Measurements from ENCODE around the gene CDC42EP4.

Gene CDC42EP4

GRCh38 chr17:73304971-73305812 lies 6.6 kb downstream of the CDC42EP4 start:
- Histone ChIP-seq H4K20me1 (ENCODE audit: control insufficient read depth, insufficient read depth, low read depth, low read length) (no peaks in the 10 kb centered on the region), H3K9me3 (ENCODE audit: control insufficient read depth, insufficient read depth, low read length) (no peaks in the 10 kb centered on the region), H3F3A (ENCODE audit: control insufficient read depth, insufficient read depth) (no peaks in the 10 kb centered on the region), H3K27ac (ENCODE audit: low read depth, low read length) (no peak overlapping the region), H3K27me3 (ENCODE audit: control insufficient read depth, low read length) (peaks cover 10% of the 10 kb centered on the region), H3K9me2 (replicated peaks; ENCODE audit: control insufficient read depth, low read length) (no peaks in the 10 kb centered on the region), H3K4me1 (ENCODE audit: control insufficient read depth, low read length) (peaks cover under 1% of the 10 kb centered on the region; the same call in 1 of the 2 replicates), H3K4me3 (ENCODE audit: low read length) (no peak overlapping the region), H3K36me3 (ENCODE audit: control insufficient read depth, low read length) (no peaks in the 10 kb centered on the region), H3K4me2 (ENCODE audit: low read length) (no peak overlapping the region), H3K79me2 (ENCODE audit: control insufficient read depth, low read length) (no peaks in the 10 kb centered on the region)
- TF ChIP-seq CTCF (IDR thresholded peaks at IDR 0.05; ENCODE audit: low read depth, low read length, poor library complexity, severe bottlenecking) (no peak), EZH2phosphoT487 (IDR thresholded peaks at IDR 0.05; ENCODE audit: borderline replicate concordance, low read length) (no peak)

GRCh38 chr17:73304438-73304837 lies 7.4 kb downstream of the CDC42EP4 start:
- Histone ChIP-seq H4K20me1 (ENCODE audit: control insufficient read depth, insufficient read depth, low read depth, low read length) (no peaks in the 10 kb centered on the region), H3K79me2 (ENCODE audit: control insufficient read depth, low read length) (no peaks in the 10 kb centered on the region), H3K9me2 (replicated peaks; ENCODE audit: control insufficient read depth, low read length) (no peaks in the 10 kb centered on the region), H3K27ac (ENCODE audit: low read depth, low read length) (no peak overlapping the region), H3K27me3 (ENCODE audit: control insufficient read depth, low read length) (peaks cover 2% of the 10 kb centered on the region), H3F3A (ENCODE audit: control insufficient read depth, insufficient read depth) (no peaks in the 10 kb centered on the region), H3K4me1 (ENCODE audit: control insufficient read depth, low read length) (no peaks in the 10 kb centered on the region), H3K36me3 (ENCODE audit: control insufficient read depth, low read length) (no peaks in the 10 kb centered on the region), H3K4me3 (ENCODE audit: low read length) (no peak overlapping the region), H3K4me2 (ENCODE audit: low read length) (no peak overlapping the region), H3K9me3 (ENCODE audit: control insufficient read depth, insufficient read depth, low read length) (no peaks in the 10 kb centered on the region)
- TF ChIP-seq CTCF (IDR thresholded peaks at IDR 0.05; ENCODE audit: low read depth, low read length, poor library complexity, severe bottlenecking) = no peak
- TF ChIP-seq EZH2phosphoT487 (IDR thresholded peaks at IDR 0.05; ENCODE audit: borderline replicate concordance, low read length) = no peak

GRCh38 chr17:73302189-73302588 lies 9.6 kb downstream of the CDC42EP4 start:
- TF ChIP-seq CTCF (IDR thresholded peaks at IDR 0.05; ENCODE audit: low read depth, low read length, poor library complexity, severe bottlenecking) (no peak), EZH2phosphoT487 (IDR thresholded peaks at IDR 0.05; ENCODE audit: borderline replicate concordance, low read length) (no peak)
- Histone ChIP-seq H3K27me3 (ENCODE audit: control insufficient read depth, low read length) (no peaks in the 10 kb centered on the region; the same call in 1 of the 2 replicates), H3K9me3 (ENCODE audit: control insufficient read depth, insufficient read depth, low read length) (no peaks in the 10 kb centered on the region), H3K36me3 (ENCODE audit: control insufficient read depth, low read length) (no peaks in the 10 kb centered on the region), H3K4me3 (ENCODE audit: low read length) (no peak overlapping the region), H4K20me1 (ENCODE audit: control insufficient read depth, insufficient read depth, low read depth, low read length) (no peaks in the 10 kb centered on the region), H3K9me2 (replicated peaks; ENCODE audit: control insufficient read depth, low read length) (no peaks in the 10 kb centered on the region), H3K4me1 (ENCODE audit: control insufficient read depth, low read length) (no peaks in the 10 kb centered on the region), H3K27ac (ENCODE audit: low read depth, low read length) (no peak overlapping the region), H3K4me2 (ENCODE audit: low read length) (no peak overlapping the region), H3F3A (ENCODE audit: control insufficient read depth, insufficient read depth) (no peaks in the 10 kb centered on the region), H3K79me2 (ENCODE audit: control insufficient read depth, low read length) (no peaks in the 10 kb centered on the region)

Measured in DOHH2 (cell line).